Stomach (tissue), 9 donors: ENCODE data around the gene IL33. TPM values are rescaled to one million over a fixed set of nuclear protein-coding genes. Genes with fewer than 3 reads are reported as not detected.

ENCODE experiments used
- DNase-seq, 2 donors: peaks; one replicate each; pipeline versions ENCODE4 v3.0.0 to v3.0.0-alpha.2; 2013 to 2019
- H3K27ac ChIP-seq, 5 donors: fragments of 200-600 bp in 4 of 5; sonication (generic) in 4 of 5; one replicate each; pipeline ENCODE4 v1.5.1; 2013 to 2019; ENCODE audit warnings: mild to moderate bottlenecking in 1 of 5, moderate library complexity in 1 of 5
- H3K27me3 ChIP-seq, 3 donors: fragments of 200-600 bp; sonication (generic); one replicate each; pipeline ENCODE4 v1.5.1; 2017 to 2019; ENCODE audit warnings: mixed run types in 1 of 3
- H3K36me3 ChIP-seq, 4 donors: fragments of 200-600 bp; sonication (generic); 1 replicate in 3 of 4; 2 replicates in 1 of 4; pipeline ENCODE4 v1.5.1; 2016 to 2019
- H3K4me1 ChIP-seq, 4 donors: fragments of 200-600 bp; sonication (generic); one replicate each; pipeline ENCODE4 v1.5.1; 2016 to 2019
- H3K4me3 ChIP-seq, 4 donors: fragments of 200-600 bp; sonication (generic) in 3 of 4; one replicate each; pipeline ENCODE4 v1.5.1; 2016 to 2019; ENCODE audit warnings: mild to moderate bottlenecking in 1 of 4
- H3K9me3 ChIP-seq, 4 donors: fragments of 200-600 bp; sonication (generic); one replicate each; pipeline ENCODE4 v1.5.1; 2016 to 2019
- EP300 ChIP-seq: sonication (generic); formaldehyde crosslinking; IDR thresholded peaks from one replicate; pipeline ENCODE4 v1.6.1; 2017; ENCODE audit warnings: antibody characterized with exemption
- POLR2A ChIP-seq, 4 donors: fragments of 450-650 bp; IDR thresholded peaks; one replicate each; pipeline ENCODE4 v1.6.1; 2016; ENCODE audit warnings: antibody characterized with exemption in 4 of 4, control low read depth in 2 of 4, mild to moderate bottlenecking in 1 of 4, moderate library complexity in 1 of 4
- POLR2AphosphoS5 ChIP-seq, 3 donors: sonication (generic); formaldehyde crosslinking; IDR thresholded peaks; one replicate each; pipeline ENCODE4 v1.6.1; 2016; ENCODE audit warnings: antibody characterized with exemption in 3 of 3
- WGBS, 5 donors: extraction: QIAGEN DNeasy Blood & Tissue Kit in 3 of 5; methylation state at CpG; one replicate each; pipeline versions ENCODE4 v1.1.5 to v1.1.7; 2013 to 2018; 5-methylcytosine and 5-hydroxymethylcytosine counted together
- intact Hi-C: fragments of 100-400 bp; cut with DNase I; formaldehyde crosslinking; loops from one replicate; pipeline ENCODE4 v1.15.1; 2023; ENCODE audit warnings: low total_unique reads
- polyA plus RNA-seq, 3 donors: library from polyadenylated mRNA; stranded (reverse); fragments of 200-250 nt; gene quantifications; one replicate each; pipeline ENCODE4 v1.2.3, GENCODE V29; 2013
- total RNA-seq, 5 donors: library from RNA; depleted of rRNA; stranded (reverse); fragments of >200 nt; gene quantifications; one replicate each; pipeline versions ENCODE4 v1.1.0 to v1.2.3, GENCODE V29; 2014 to 2016
- TF ChIP-seq, protein P1 (sequence below), 7 experiments: fragments of 450-650 bp in 4 of 7; fragments of 200-600 bp in 3 of 7; sonication (generic) in 3 of 7; IDR thresholded peaks; one replicate each; pipeline ENCODE4 v1.5.1; 2016 to 2019; ENCODE audit warnings: antibody characterized with exemption in 7 of 7, control low read depth in 2 of 7, mild to moderate bottlenecking in 1 of 7
- donor health status: healthy with polysubstance abuse.
- donor health status: Bipolar disorder and iron deficiency.
- donor health status: healthy.

IL33 gene
- total and polyA plus RNA-seq, 8 donors = 2.9 to 189 (median 26.7) TPM

DNA sequence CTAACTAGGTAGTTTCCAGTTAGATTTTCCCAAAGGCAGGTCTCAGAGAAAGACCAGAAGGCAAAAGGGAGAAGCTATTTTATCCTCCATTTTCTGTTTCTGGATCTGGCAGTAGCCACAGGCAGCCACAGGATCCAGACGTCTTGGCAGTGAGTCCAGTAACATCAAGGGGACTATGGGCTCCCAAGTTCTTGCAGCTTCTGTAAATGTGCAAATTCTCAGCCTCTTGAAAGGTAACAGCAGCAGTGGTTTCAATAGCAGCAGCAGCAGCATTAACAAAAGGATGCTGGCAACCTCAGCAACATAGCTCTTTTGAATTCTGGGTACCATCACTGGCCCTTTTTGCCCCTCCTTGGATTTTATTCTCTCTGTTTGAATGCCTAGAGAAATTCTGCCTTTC lies 27.1 kb upstream of the IL33 start:
- Histone ChIP-seq H3K4me1 (peaks cover 4 to 16% (median 11%) of the 10 kb centered on the region in 4 donors), H3K36me3 (no peaks in the 10 kb centered on the region), H3K27ac (no peak overlapping the region), H3K4me3 (no peak overlapping the region), H3K27me3 (no peaks in the 10 kb centered on the region), H3K9me3 (no peaks in the 10 kb centered on the region)
- WGBS, 5 donors = 21 to 29% (median 23%) methylated on average over 1 of the region's 1 CpG
- no peak for DNase-seq
- TF ChIP-seq POLR2A (IDR thresholded peaks at IDR 0.05) (no peak), EP300 (no peak), POLR2AphosphoS5 (IDR thresholded peaks at IDR 0.05) (no peak)
- TF ChIP-seq, protein P1, sequence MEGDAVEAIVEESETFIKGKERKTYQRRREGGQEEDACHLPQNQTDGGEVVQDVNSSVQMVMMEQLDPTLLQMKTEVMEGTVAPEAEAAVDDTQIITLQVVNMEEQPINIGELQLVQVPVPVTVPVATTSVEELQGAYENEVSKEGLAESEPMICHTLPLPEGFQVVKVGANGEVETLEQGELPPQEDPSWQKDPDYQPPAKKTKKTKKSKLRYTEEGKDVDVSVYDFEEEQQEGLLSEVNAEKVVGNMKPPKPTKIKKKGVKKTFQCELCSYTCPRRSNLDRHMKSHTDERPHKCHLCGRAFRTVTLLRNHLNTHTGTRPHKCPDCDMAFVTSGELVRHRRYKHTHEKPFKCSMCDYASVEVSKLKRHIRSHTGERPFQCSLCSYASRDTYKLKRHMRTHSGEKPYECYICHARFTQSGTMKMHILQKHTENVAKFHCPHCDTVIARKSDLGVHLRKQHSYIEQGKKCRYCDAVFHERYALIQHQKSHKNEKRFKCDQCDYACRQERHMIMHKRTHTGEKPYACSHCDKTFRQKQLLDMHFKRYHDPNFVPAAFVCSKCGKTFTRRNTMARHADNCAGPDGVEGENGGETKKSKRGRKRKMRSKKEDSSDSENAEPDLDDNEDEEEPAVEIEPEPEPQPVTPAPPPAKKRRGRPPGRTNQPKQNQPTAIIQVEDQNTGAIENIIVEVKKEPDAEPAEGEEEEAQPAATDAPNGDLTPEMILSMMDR (IDR thresholded peaks at IDR 0.05) = no peak
- intact Hi-C loops = no loop called here

DNA sequence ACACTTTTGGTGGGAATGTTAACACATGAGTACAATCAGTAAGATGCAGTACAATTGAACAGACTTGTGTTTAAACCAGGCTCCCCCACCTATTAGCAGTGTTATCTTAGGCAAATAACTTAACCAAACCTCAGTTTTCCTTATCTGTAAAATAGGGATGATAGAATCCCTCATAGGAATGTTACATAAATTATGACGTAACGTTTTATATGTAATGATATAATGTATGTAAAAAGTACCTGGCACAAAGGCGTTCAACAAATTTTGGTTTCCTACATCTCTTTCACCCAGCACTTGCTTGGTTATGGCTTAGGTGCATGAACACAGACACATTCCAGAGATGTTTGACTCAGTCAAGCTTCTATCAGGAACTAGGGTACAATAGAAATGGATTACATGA lies 26.7 kb upstream of the IL33 start:
- Histone ChIP-seq H3K27ac (no peak overlapping the region), H3K27me3 (no peaks in the 10 kb centered on the region), H3K4me1 (peaks cover 4 to 16% (median 11%) of the 10 kb centered on the region in 4 donors), H3K4me3 (no peak overlapping the region), H3K9me3 (no peaks in the 10 kb centered on the region), H3K36me3 (no peaks in the 10 kb centered on the region)
- no peak for DNase-seq
- intact Hi-C loops = no loop called here
- WGBS, 5 donors = 38 to 71% (median 56%) methylated on average over 3 of the region's 3 CpGs
- no peak for TF ChIP-seq EP300
- no peak for TF ChIP-seq POLR2A (IDR thresholded peaks at IDR 0.05)
- TF ChIP-seq POLR2AphosphoS5 (IDR thresholded peaks at IDR 0.05) = no peak
- TF ChIP-seq, protein P1 (IDR thresholded peaks at IDR 0.05) = no peak

DNA sequence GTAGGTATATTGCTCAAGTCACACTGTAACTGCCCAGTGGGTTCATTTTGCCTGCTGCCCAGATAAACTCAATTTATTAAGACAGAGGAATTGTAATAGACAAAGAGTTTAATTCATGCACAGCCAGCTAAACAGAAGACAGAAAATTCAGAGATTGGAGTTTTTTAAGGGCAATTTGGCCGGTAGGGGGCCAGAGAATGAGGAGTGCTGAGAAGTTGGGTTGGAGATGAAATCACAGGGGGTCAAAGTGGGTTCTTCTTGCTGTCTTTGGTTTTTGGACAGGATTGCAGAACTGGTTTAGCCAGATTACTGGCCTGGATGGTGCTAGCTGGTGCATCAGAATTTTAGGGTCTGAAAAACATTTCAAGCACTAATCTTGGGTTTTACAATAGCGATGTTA lies 20.7 kb upstream of the IL33 start:
- H3K9me3 ChIP-seq = no peaks in the 10 kb centered on the region
- intact Hi-C loops = loop anchor here (10.0 kb wide), 1 partner anchor 110 kb away; no protein-coding TSS in a partner anchor
- no peak overlapping the region for H3K4me3 ChIP-seq
- no peaks in the 10 kb centered on the region for H3K4me1 ChIP-seq
- no peaks in the 10 kb centered on the region for H3K27me3 ChIP-seq
- no peak overlapping the region for H3K27ac ChIP-seq
- no peaks in the 10 kb centered on the region for H3K36me3 ChIP-seq
- no peak for DNase-seq
- WGBS, 5 donors = 73 to 89% (median 81%) methylated on average over 2 of the region's 2 CpGs
- TF ChIP-seq POLR2A (IDR thresholded peaks at IDR 0.05) (no peak), EP300 (no peak), POLR2AphosphoS5 (IDR thresholded peaks at IDR 0.05) (no peak)
- TF ChIP-seq, protein P1 (IDR thresholded peaks at IDR 0.05) = no peak

DNA sequence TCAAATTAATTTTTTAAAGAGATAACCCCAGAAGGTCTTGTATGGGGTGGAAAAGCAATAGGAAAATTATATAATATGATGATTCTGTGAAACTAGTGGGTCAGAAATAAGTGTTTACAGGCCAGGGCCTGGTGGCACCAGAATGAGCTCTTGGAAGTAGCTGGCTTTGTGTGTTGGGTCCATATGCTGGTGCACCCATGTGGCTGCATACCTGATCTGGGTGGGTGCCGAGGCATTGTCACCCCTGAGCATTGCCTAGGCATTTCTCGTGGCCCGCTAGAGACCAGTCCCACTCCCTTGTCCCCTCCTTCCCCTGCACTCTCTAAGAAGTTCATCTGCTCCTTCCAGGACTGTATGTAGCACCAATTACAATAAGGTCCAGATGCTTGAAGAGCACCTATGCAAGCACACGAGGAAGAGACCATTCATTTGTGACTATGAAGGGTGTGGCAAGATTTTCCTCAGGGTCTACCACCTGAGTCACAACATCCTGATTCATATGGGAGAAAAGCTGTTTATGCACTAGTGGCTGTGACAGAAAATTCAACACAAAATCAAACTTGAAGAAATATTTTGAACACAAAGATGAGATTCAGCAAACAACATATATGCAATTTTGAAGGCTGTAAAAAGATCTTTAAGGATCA lies 19.8 kb upstream of the IL33 start:
- no peak for TF ChIP-seq EP300
- TF ChIP-seq POLR2AphosphoS5 (IDR thresholded peaks at IDR 0.05) = no peak
- TF ChIP-seq, protein P1 (IDR thresholded peaks at IDR 0.05) = no peak
- TF ChIP-seq POLR2A (IDR thresholded peaks at IDR 0.05) = no peak
- H3K27me3 ChIP-seq = no peaks in the 10 kb centered on the region
- no peak overlapping the region for H3K4me3 ChIP-seq
- no peaks in the 10 kb centered on the region for H3K9me3 ChIP-seq
- WGBS, 5 donors = 85 to 89% (median 88%) methylated on average over 4 of the region's 4 CpGs
- DNase-seq = no peak
- H3K4me1 ChIP-seq = no peaks in the 10 kb centered on the region
- H3K36me3 ChIP-seq = no peaks in the 10 kb centered on the region
- H3K27ac ChIP-seq = no peak overlapping the region
- intact Hi-C loops = loop anchor here (10.0 kb wide), 1 partner anchor 109 kb away; no protein-coding TSS in a partner anchor
